HCT116 (cell line): Measurements from ENCODE around the gene TAF10.

Source experiments
- ATF3 ChIP-seq: IDR thresholded peaks from 2 replicates; pipeline ENCODE4 v1.6.1; 2012
- CTCF ChIP-seq, 3 experiments: fragments of 200-600 bp in 1 of 3; sonication (generic) in 1 of 3; IDR thresholded peaks in 2 of 3; conservative IDR thresholded peaks in 1 of 3; 2 replicates each; pipeline ENCODE4 v1.5.1; 2012 to 2017; ENCODE audit warnings: low read depth in 2 of 3, low read length in 2 of 3, antibody characterized with exemption in 1 of 3, borderline replicate concordance in 1 of 3, control low read depth in 1 of 3, mild to moderate bottlenecking in 1 of 3, mixed read lengths in 1 of 3, mixed run types in 1 of 3, moderate library complexity in 1 of 3; ENCODE audit not compliant: insufficient read depth in 1 of 3
- ZFX ChIP-seq: fragments of 450-650 bp; IDR thresholded peaks from 2 replicates; pipeline ENCODE4 v1.6.1; 2017

- TF ChIP-seq ZFX, result no peak
- TF ChIP-seq CTCF (IDR thresholded peaks at IDR 0.05 in 2 of 3, conservative IDR thresholded peaks at IDR 0.05 in 1 of 3; ENCODE audit: borderline replicate concordance in 1 of 3, insufficient read depth in 1 of 3, low read depth in 2 of 3, low read length in 2 of 3), result no peak
- TF ChIP-seq ATF3, result no peak
These were observed 12.6 kb downstream of the TAF10 start for GRCh38 chr11:6599449-6599848.
